Bone marrow (tissue), 2 donors: ENCODE measurements around the gene C22orf39.

ENCODE experiments used
- DNase-seq, 2 donors: peaks; one replicate each; lab custom pipeline; 2025; lab: John Stamatoyannopoulos, UW

C22orf39 gene

DNA sequence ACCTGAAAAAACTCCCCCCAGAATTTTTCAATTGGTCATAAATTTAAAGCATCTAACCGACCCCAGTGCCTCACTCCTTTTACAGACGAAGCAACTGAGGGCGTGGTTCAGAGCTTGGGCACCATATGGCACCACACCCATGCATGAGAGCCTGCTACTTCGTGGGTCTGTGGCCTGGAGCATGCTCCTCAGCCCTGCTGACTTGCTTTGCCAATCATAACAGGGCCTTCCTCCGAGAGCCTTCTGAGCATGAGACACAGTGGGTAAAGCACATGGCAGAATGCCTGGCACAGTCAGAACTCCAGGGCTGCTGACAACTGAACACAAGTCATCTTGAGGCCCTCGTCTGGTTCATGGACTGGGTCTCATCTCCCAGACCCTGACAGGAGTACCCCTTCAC is 49.3 kb downstream of the C22orf39 start:
- DNase-seq, result no peak

DNA sequence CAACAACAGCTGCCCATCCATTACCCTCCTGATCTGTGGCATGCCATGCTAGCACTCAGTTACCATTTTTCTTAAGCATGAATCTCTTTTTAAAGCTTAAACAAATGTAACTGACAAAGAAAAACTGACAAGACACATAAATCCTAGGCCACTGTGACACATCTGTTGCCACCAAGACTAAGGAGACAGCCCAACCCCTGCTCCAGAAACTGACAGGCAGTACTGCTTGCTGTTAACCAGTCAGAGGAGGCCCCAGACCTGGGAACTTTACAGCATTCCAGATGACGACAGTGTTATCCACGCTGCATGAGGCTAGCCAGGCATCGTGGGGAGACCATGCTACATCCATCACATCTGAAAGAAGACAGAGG is 49.8 kb downstream of the C22orf39 start:
- no peak for DNase-seq

DNA sequence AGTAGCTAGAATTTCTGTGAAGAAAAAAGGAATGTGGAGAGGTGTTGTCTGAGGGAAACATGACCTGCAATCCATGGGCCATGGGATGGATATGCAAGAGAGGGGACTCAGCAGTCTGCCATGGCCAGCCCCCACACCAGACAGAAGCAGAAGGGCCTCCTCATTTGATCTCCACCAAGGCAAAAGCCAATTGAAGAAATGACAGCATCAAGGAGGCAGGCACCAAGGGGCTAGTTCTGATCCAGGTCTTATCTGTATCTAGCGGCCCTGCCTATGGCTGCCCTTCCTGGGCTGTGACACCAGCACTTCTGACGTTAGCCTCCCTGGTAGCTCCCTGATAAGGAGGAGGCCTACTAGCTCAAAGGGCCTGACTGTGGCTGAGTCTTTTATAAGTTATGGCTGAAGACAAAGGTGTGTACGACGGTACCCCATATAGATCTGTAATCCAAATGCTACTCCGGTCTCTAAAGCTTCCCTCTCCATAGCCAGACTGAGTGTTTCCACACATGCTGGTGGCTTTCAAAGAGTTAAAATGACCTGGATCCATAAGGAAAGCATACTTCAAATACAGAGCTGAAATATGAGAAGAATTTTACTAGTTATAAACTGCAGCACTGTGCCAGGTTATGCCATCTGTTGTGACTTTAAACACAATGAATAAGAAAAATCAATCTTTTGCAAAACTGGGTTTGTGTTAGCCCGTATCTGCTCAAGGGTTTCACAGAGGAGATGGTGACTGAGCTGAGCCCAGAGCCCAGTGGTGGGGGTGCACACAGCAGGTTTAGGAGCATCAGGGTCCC is 50.4 kb downstream of the C22orf39 start:
- no peak for DNase-seq

DNA sequence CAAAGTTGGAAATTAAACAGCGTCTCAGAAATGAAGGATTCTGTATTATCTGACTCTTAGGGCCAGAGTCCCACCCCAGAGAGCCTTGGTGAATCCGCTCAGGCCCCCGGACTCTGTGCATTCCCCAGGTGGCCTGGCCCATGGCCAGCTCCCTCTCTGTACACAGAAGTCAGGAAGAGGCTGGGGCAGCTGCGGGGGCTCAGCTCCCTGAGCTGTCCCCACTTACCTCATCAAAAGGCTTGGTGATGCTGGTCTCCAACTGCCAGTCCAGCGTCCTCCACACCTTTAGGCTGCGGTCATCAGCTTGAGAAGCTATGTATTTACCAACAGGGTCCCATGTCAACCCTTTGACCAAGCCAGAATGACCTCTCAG is 51.0 kb downstream of the C22orf39 start:
- DNase-seq, result no peak

DNA sequence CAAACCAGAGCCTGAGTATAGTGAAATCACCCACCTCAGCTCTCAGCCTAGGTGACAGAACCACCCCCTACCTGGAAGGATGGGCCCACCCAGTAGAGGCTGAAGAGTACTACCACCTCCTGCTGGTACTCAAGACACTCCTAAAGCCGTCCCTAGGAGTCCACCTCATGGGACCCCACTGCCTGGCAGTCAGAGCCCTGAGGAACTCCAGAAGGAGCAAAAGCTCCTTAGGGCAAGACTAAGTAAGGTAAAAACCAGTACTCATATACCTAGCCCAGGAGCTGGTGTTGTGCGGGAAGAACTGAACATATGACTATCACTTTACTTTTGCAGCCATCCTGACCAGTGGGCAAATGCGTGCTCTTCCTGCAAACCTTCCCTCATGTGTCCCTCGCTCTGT is 52.2 kb downstream of the C22orf39 start:
- DNase-seq, result no peak

DNA sequence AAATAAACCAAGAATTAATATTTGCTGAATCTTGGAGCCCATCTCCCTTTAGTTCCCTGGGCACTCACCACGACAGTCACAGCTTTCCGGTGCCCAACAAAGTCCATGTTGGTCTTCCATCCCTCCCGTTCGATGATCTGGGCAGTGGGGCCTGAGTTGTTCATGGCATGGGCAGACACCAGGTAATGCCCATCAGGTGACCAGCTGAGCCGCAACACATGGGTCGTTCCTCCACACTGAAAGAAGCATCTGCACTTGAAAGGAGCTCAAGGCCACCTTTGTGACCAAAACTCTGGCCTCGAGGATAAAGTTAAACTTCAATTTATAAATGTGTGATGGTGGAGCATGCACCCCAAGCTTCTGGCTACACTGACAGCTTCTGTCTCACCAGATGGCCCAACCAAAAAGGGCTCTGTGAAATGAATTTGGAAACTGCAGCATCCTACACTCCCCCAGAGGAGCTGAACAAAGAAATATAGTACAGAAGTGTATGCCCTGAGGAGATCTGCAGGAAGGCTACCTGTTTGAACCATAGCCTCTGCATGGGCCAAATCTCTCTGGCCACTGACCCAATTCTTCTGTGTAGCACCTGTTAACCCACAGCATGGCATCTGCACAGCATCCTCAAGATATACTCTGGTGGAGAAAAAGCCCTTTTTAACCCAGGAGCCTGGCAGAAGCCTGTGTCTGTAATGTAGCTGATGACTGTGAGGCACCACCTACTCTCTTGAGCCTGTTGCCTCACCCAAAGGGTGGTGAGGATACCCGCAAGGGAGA is 53.0 kb downstream of the C22orf39 start:
- DNase-seq, result no peak

DNA sequence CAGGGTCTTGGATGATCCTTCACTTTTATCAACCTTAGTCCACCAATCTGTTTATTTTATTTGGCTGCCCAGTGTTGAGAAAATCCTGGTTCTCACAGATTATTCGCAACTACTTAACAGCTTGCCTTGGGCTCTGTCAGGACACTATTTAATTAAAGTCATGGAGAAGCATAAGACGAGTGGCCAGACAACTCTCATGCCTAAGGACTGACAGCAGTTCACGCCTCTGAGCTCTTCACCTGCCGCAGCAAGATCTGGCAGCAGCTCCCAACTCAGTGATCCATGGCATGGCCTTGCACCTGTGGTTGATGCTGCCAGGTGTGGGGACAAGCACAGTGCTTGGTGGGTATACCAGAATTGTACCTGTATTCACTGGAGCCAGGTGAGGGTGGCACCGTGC is 53.8 kb downstream of the C22orf39 start:
- no peak for DNase-seq
